ENCODE results near the gene NTM.

- TF ChIP-seq CTCF (IDR thresholded peaks at IDR 0.05): no peak
- no peak for TF ChIP-seq POLR2A (IDR thresholded peaks at IDR 0.05)
Observed at GRCh38 chr11:132186699-132187098, 816.3 kb downstream of the NTM start.
